Colonic mucosa (tissue), 4 donors: ENCODE data around the gene HTT-AS. TPM values are rescaled to one million over a fixed set of nuclear protein-coding genes. Genes with fewer than 3 reads are reported as not detected.

Source experiments
- DNase-seq: peaks from one replicate; pipeline ENCODE4 v3.0.0-alpha.2; 2020
- H3K27ac ChIP-seq: fragments of 200-600 bp; one replicate; pipeline ENCODE4 v1.8.0; 2021
- H3K27me3 ChIP-seq: fragments of 200-600 bp; one replicate; pipeline ENCODE4 v1.8.0; 2021
- H3K36me3 ChIP-seq: fragments of 200-600 bp; one replicate; pipeline ENCODE4 v1.8.0; 2021
- H3K4me1 ChIP-seq: fragments of 200-600 bp; one replicate; pipeline ENCODE4 v1.8.0; 2021; ENCODE audit warnings: mild to moderate bottlenecking
- H3K4me3 ChIP-seq: fragments of 200-600 bp; one replicate; pipeline ENCODE4 v1.8.0; 2021
- H3K9ac ChIP-seq, 2 donors: one replicate each; pipeline ENCODE4 v1.7.0; 2013; ENCODE audit warnings: control low read depth in 2 of 2, low read depth in 2 of 2, low read length in 2 of 2
- H3K9me3 ChIP-seq: fragments of 200-600 bp; one replicate; pipeline ENCODE4 v1.8.0; 2021
- intact Hi-C: fragments of 100-400 bp; cut with DNase I; formaldehyde crosslinking; loops from one replicate; pipeline ENCODE4 v1.14.1; 2022
- total RNA-seq, 2 donors: library from RNA; stranded (reverse); fragmentation: NEBNext Ultra II Directional in 1 of 2; extraction: Animal tissue kit (Norgen Biotek cat#: 25700) in 1 of 2; gene quantifications; one replicate each; pipeline ENCODE4 v1.2.1, GENCODE V29; 2021
- TF ChIP-seq, protein P1 (sequence below): fragments of 200-600 bp; IDR thresholded peaks from one replicate; pipeline ENCODE4 v1.8.0; 2022; ENCODE audit warnings: antibody characterized with exemption, mild to moderate bottlenecking
- donor health status: healthy.
- donor health status: DM: no; HTN: no; CAD: no.
- donor health status: DM: no; HTN: no; CAD: no.

The HTT-AS gene
- total RNA-seq, 2 donors from 2014 or later, result not detected

GRCh38 chr4:3022112-3022511 is 52.2 kb downstream of the HTT-AS start:
- TF ChIP-seq, protein P1, sequence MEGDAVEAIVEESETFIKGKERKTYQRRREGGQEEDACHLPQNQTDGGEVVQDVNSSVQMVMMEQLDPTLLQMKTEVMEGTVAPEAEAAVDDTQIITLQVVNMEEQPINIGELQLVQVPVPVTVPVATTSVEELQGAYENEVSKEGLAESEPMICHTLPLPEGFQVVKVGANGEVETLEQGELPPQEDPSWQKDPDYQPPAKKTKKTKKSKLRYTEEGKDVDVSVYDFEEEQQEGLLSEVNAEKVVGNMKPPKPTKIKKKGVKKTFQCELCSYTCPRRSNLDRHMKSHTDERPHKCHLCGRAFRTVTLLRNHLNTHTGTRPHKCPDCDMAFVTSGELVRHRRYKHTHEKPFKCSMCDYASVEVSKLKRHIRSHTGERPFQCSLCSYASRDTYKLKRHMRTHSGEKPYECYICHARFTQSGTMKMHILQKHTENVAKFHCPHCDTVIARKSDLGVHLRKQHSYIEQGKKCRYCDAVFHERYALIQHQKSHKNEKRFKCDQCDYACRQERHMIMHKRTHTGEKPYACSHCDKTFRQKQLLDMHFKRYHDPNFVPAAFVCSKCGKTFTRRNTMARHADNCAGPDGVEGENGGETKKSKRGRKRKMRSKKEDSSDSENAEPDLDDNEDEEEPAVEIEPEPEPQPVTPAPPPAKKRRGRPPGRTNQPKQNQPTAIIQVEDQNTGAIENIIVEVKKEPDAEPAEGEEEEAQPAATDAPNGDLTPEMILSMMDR, result no peak
- Histone ChIP-seq H3K27me3 (no peaks in the 10 kb centered on the region), H3K4me3 (no peak overlapping the region), H3K9ac (no peak overlapping the region), H3K27ac (no peak overlapping the region), H3K4me1 (no peaks in the 10 kb centered on the region), H3K36me3 (no peaks in the 10 kb centered on the region), H3K9me3 (no peaks in the 10 kb centered on the region)
- intact Hi-C loops, result no loop called here
- DNase-seq, result no peak

DNA sequence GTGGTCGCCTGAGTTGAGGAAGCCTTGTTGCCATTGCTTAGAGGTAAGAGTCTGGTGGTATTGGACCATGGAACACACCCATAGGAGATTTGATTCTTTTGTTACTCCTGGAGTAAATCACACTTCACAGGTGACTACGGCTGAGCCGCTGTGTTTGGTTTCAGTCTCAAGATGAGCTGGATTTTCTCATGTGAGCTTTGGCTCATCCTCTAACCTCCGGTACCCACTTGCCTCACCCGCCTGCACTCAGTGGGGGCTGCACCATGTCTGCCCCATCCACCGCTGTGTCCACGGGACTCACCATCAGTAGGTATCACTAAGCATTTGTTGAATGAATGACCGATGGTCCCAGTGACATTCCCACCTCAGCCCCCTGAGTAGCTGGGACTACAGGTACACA is 52.7 kb downstream of the HTT-AS start:
- intact Hi-C loops, result no loop called here
- DNase-seq, result no peak
- TF ChIP-seq, protein P1, result no peak

GRCh38 chr4:3021127-3021526 is 53.2 kb downstream of the HTT-AS start:
- TF ChIP-seq, protein P1, result no peak
- H3K9ac ChIP-seq, result no peak overlapping the region
- no peak for DNase-seq
- H3K4me3 ChIP-seq, result no peak overlapping the region
- intact Hi-C loops, result no loop called here
- no peaks in the 10 kb centered on the region for H3K36me3 ChIP-seq
- no peak overlapping the region for H3K27ac ChIP-seq
- no peaks in the 10 kb centered on the region for H3K9me3 ChIP-seq
- no peaks in the 10 kb centered on the region for H3K4me1 ChIP-seq
- H3K27me3 ChIP-seq, result no peaks in the 10 kb centered on the region

More for the DNA sequence above, 52.7 kb downstream of the HTT-AS start:
- Histone ChIP-seq H3K27me3 (no peaks in the 10 kb centered on the region), H3K4me3 (no peak overlapping the region), H3K4me1 (no peaks in the 10 kb centered on the region), H3K36me3 (no peaks in the 10 kb centered on the region), H3K27ac (no peak overlapping the region), H3K9ac (no peak overlapping the region), H3K9me3 (no peaks in the 10 kb centered on the region)

DNA sequence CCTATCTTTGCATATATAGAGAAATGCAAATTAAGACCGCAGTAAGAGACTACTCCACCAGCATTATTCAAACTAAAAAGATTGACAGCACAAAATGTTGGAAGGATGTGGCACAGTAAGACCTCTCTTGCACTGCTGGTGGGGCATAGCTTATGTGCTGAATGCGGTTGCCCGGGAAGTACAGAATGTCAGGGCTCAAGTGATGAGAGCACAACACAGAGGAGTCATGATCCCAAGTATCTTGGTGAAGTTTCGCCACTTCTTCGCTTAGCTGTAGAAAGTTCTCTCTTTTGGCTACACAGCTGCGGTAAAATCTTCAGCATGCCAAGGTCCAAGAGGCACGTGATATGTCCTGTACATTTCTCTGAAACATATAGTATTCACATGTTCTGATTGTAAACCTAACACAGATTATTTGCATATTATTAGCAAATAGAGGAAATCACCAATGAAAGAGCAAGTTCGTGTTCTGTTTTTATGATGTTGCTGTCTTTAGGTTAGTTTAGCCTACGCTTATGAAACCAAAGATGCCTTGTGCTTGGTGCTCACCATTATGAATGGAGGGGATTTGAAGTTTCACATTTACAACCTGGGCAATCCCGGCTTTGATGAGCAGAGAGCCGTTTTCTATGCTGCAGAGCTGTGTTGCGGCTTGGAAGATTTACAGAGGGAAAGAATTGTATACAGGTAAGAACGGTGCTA is 55.0 kb downstream of the HTT-AS start:
- Histone ChIP-seq H3K27me3 (no peaks in the 10 kb centered on the region), H3K4me1 (no peaks in the 10 kb centered on the region), H3K36me3 (no peaks in the 10 kb centered on the region), H3K9me3 (no peaks in the 10 kb centered on the region), H3K27ac (no peak overlapping the region), H3K4me3 (no peak overlapping the region), H3K9ac (no peak overlapping the region)
- intact Hi-C loops, result no loop called here
- TF ChIP-seq, protein P1, result no peak
- DNase-seq, result no peak

- H3K27ac ChIP-seq, result no peak overlapping the region
- no peak overlapping the region for H3K4me3 ChIP-seq
- TF ChIP-seq, protein P1, result no peak
- no peaks in the 10 kb centered on the region for H3K4me1 ChIP-seq
- H3K9ac ChIP-seq, result no peak overlapping the region
- no peak for DNase-seq
- no peaks in the 10 kb centered on the region for H3K9me3 ChIP-seq
- no peaks in the 10 kb centered on the region for H3K36me3 ChIP-seq
- no peaks in the 10 kb centered on the region for H3K27me3 ChIP-seq
- intact Hi-C loops, result no loop called here
These were observed 56.8 kb downstream of the HTT-AS start for GRCh38 chr4:3017504-3017903.
